H9 (cell line): ENCODE results near the gene FAF1. TPM values are rescaled to one million over a fixed set of nuclear protein-coding genes. Genes with fewer than 3 reads are reported as not detected.
"Not testable (repeated sequence)": the region's sequence is repeated elsewhere in the genome, so short reads cannot be mapped to it uniquely, and the experiment has no call there.

Experiments used
- DNase-seq: peaks from one replicate; pipeline ENCODE4 v3.0.0-alpha.2; 2017
- H2AFZ ChIP-seq: one replicate; pipeline ENCODE4 v1.6.1; 2013; ENCODE audit warnings: mild to moderate bottlenecking, low read length, control low read depth, moderate library complexity
- H2AK5ac ChIP-seq: 2 replicates; pipeline ENCODE4 v1.6.1; 2013; ENCODE audit warnings: low read length, control low read depth, mixed read lengths; ENCODE audit not compliant: insufficient read length
- H2BK120ac ChIP-seq: one replicate; pipeline ENCODE4 v1.6.1; 2013; ENCODE audit warnings: low read depth, mild to moderate bottlenecking, low read length, control low read depth, inconsistent platforms; ENCODE audit not compliant: poor library complexity, severe bottlenecking
- H2BK12ac ChIP-seq: 2 replicates; pipeline ENCODE4 v1.6.1; 2013; ENCODE audit warnings: low read length, control low read depth, mixed read lengths, low read depth; ENCODE audit not compliant: insufficient read length
- H2BK15ac ChIP-seq: 2 replicates; pipeline ENCODE4 v1.6.1; 2013; ENCODE audit warnings: low read depth, low read length, control low read depth
- H2BK20ac ChIP-seq: one replicate; pipeline ENCODE4 v1.6.1; 2013; ENCODE audit warnings: low read depth, mild to moderate bottlenecking, low read length, control low read depth, inconsistent platforms; ENCODE audit not compliant: poor library complexity, severe bottlenecking
- H2BK5ac ChIP-seq: 2 replicates; pipeline ENCODE4 v1.6.1; 2013; ENCODE audit warnings: low read length, control low read depth, mixed read lengths; ENCODE audit not compliant: insufficient read length
- H3K14ac ChIP-seq: 2 replicates; pipeline ENCODE4 v1.6.1; 2013; ENCODE audit warnings: low read length, control low read depth; ENCODE audit not compliant: insufficient read depth
- H3K18ac ChIP-seq: 2 replicates; pipeline ENCODE4 v1.6.1; 2013; ENCODE audit warnings: low read depth, mild to moderate bottlenecking, mixed read lengths, low read length, control low read depth; ENCODE audit not compliant: insufficient read length
- H3K23ac ChIP-seq: 2 replicates; pipeline ENCODE4 v1.6.1; 2013; ENCODE audit warnings: low read length, control low read depth, mixed read lengths, low read depth; ENCODE audit not compliant: insufficient read length
- H3K23me2 ChIP-seq: 2 replicates; pipeline ENCODE4 v1.6.1; 2013; ENCODE audit warnings: low read depth, mild to moderate bottlenecking, mixed read lengths, low read length, control low read depth; ENCODE audit not compliant: insufficient read length, poor library complexity, severe bottlenecking
- H3K27ac ChIP-seq: 2 replicates; pipeline ENCODE4 v1.5.1; 2013; ENCODE audit warnings: low read length, control low read depth, mixed read lengths, low read depth; ENCODE audit not compliant: insufficient read length
- H3K27me3 ChIP-seq: 2 replicates; pipeline ENCODE4 v1.6.1; 2013; ENCODE audit warnings: low read length, control low read depth, inconsistent platforms; ENCODE audit not compliant: insufficient read depth
- H3K4ac ChIP-seq: 2 replicates; pipeline ENCODE4 v1.6.1; 2013; ENCODE audit warnings: low read depth, mild to moderate bottlenecking, control low read depth, inconsistent platforms, low read length, moderate library complexity
- H3K4me1 ChIP-seq: 2 replicates; pipeline ENCODE4 v1.6.1; 2013; ENCODE audit warnings: low read length, control low read depth, inconsistent platforms; ENCODE audit not compliant: insufficient read depth
- H3K4me2 ChIP-seq: 2 replicates; pipeline ENCODE4 v1.6.1; 2013; ENCODE audit warnings: low read length, control low read depth, mixed read lengths; ENCODE audit not compliant: insufficient read length, insufficient read depth
- H3K56ac ChIP-seq: 2 replicates; pipeline ENCODE4 v1.6.1; 2013; ENCODE audit warnings: low read depth, mild to moderate bottlenecking, mixed read lengths, low read length, control low read depth; ENCODE audit not compliant: insufficient read length
- H3K79me1 ChIP-seq: 2 replicates; pipeline ENCODE4 v1.6.1; 2013; ENCODE audit warnings: low read depth, mild to moderate bottlenecking, moderate library complexity, low read length, control low read depth, inconsistent platforms; ENCODE audit not compliant: insufficient read depth, poor library complexity, severe bottlenecking
- H3K79me2 ChIP-seq: 2 replicates; pipeline ENCODE4 v1.6.1; 2013; ENCODE audit warnings: low read length, control low read depth, inconsistent platforms; ENCODE audit not compliant: insufficient read depth
- H3K9ac ChIP-seq: 2 replicates; pipeline ENCODE4 v1.6.1; 2013; ENCODE audit warnings: low read length, control low read depth, mixed read lengths; ENCODE audit not compliant: insufficient read length; ENCODE audit errors: extremely low read depth
- H3K9me3 ChIP-seq: one replicate; pipeline ENCODE4 v1.6.1; 2013; ENCODE audit warnings: low read depth, low read length, inconsistent platforms; ENCODE audit not compliant: control insufficient read depth
- H3T11ph ChIP-seq: one replicate; pipeline ENCODE4 v1.6.1; 2013; ENCODE audit warnings: mild to moderate bottlenecking, low read length, control low read depth, inconsistent platforms
- H4K20me1 ChIP-seq: one replicate; pipeline ENCODE4 v1.6.1; 2013; ENCODE audit not compliant: control insufficient read depth, insufficient read length, insufficient read depth
- H4K5ac ChIP-seq: 2 replicates; pipeline ENCODE4 v1.6.1; 2013; ENCODE audit warnings: low read depth, mild to moderate bottlenecking, mixed read lengths, low read length, control low read depth; ENCODE audit not compliant: insufficient read length
- H4K8ac ChIP-seq: replicated peaks from 2 replicates; pipeline ENCODE4 v1.6.1; 2013; ENCODE audit warnings: low read length, control low read depth, mixed read lengths, low read depth; ENCODE audit not compliant: insufficient read length
- H4K91ac ChIP-seq: 2 replicates; pipeline ENCODE4 v1.6.1; 2013; ENCODE audit warnings: low read depth, mild to moderate bottlenecking, moderate library complexity, mixed read lengths, low read length, control low read depth; ENCODE audit not compliant: insufficient read length
- H3K27ac Mint-ChIP-seq, 3 experiments: 2 replicates in 2 of 3; 3 replicates in 1 of 3; pipeline ENCODE4 v1.8.0; 2020 to 2021; ENCODE audit warnings: mixed read lengths in 3 of 3, mild to moderate bottlenecking in 1 of 3, moderate library complexity in 1 of 3
- H3K27me3 Mint-ChIP-seq: 2 replicates; pipeline ENCODE4 v1.8.0; 2021; ENCODE audit warnings: low read depth, mild to moderate bottlenecking, moderate library complexity, mixed read lengths
- H3K36me3 Mint-ChIP-seq, 3 experiments: 2 replicates in 2 of 3; 3 replicates in 1 of 3; pipeline ENCODE4 v1.8.0; 2020 to 2021; ENCODE audit warnings: low read depth in 3 of 3, mixed read lengths in 3 of 3; ENCODE audit not compliant: insufficient read depth in 1 of 3
- H3K4me1 Mint-ChIP-seq, 2 experiments: 2 replicates each; pipeline ENCODE4 v1.8.0; 2020; ENCODE audit warnings: mixed read lengths in 2 of 2
- H3K4me3 Mint-ChIP-seq, 2 experiments: 2 replicates in 1 of 2; 3 replicates in 1 of 2; pipeline ENCODE4 v1.8.0; 2020 to 2021; ENCODE audit warnings: mild to moderate bottlenecking in 2 of 2, mixed read lengths in 2 of 2, moderate library complexity in 1 of 2
- H3K9me3 Mint-ChIP-seq, 2 experiments: 2 replicates in 1 of 2; 3 replicates in 1 of 2; pipeline ENCODE4 v1.8.0; 2020; ENCODE audit warnings: mild to moderate bottlenecking in 2 of 2, mixed read lengths in 2 of 2, moderate library complexity in 1 of 2
- CTCF ChIP-seq: fragments of 200-600 bp; sonication (generic); conservative IDR thresholded peaks from 3 replicates; pipeline ENCODE4 v1.8.0; 2021; ENCODE audit warnings: antibody characterized with exemption, mild to moderate bottlenecking
- WGBS: extraction: QIAGEN DNeasy Blood & Tissue Kit; methylation state at CpG from one replicate; pipeline ENCODE4 v1.1.7; 2013; ENCODE audit warnings: missing lambda C conversion rate, low lambda C conversion rate, mixed read lengths; ENCODE audit not compliant: insufficient read length; ENCODE audit errors: extremely low coverage; 5-methylcytosine and 5-hydroxymethylcytosine counted together
- total RNA-seq: library from RNA; stranded (reverse); gene quantifications from 2 replicates; pipeline ENCODE4 v1.2.1, GENCODE V29; 2021

Gene FAF1
- total RNA-seq, 1 experiment from 2014 or later, result 60.8 TPM

GRCh38 chr1:50955116-50955515, 5.0 kb downstream of the FAF1 start:
- TF ChIP-seq CTCF, result no peak
- Histone ChIP-seq H3K9me3 (no peaks in the 10 kb centered on the region), H3K4me2 (no peak overlapping the region), H3K27ac (no peak overlapping the region), H3K4ac (no peak overlapping the region), H2BK12ac (no peak overlapping the region), H3K18ac (no peak overlapping the region), H2AFZ (no peak overlapping the region), H4K20me1 (no peaks in the 10 kb centered on the region), H2BK15ac (no peak overlapping the region), H2AK5ac (no peak overlapping the region), H3K27me3 (no peaks in the 10 kb centered on the region), H3T11ph (no peak overlapping the region), H3K79me2 (peaks cover 10% of the 10 kb centered on the region; the same call in 1 of the 2 replicates), H4K5ac (no peak overlapping the region), H4K8ac (no peak overlapping the region), H3K56ac (no peak overlapping the region), H3K4me1 (no peaks in the 10 kb centered on the region), H2BK5ac (no peak overlapping the region), H3K9ac (no peak overlapping the region), H3K14ac (no peak overlapping the region), H2BK20ac (no peak overlapping the region), H4K91ac (no peak overlapping the region), H3K23ac (no peak overlapping the region), H3K23me2 (peaks cover 6% of the 10 kb centered on the region), H2BK120ac (no peak overlapping the region), H3K79me1 (peaks cover 10% of the 10 kb centered on the region)
- peaks cover 5 to 7% of the 10 kb centered on the region in 2 experiments; a peak in 4 of 5 replicates for H3K9me3 Mint-ChIP-seq
- H3K27ac Mint-ChIP-seq, result no peak overlapping the region
- no peak for DNase-seq
- WGBS, result no CpG with 5 or more reads among the region's 1 CpG
- H3K4me1 Mint-ChIP-seq, result peaks cover 9 to 10% of the 10 kb centered on the region in 2 experiments; a peak in 3 of 4 replicates
- H3K36me3 Mint-ChIP-seq, result peaks cover 5 to 16% (median 13%) of the 10 kb centered on the region in 3 experiments; a peak in 6 of 7 replicates
- H3K27me3 Mint-ChIP-seq, result peaks cover under 1% of the 10 kb centered on the region; the same call in 1 of the 2 replicates
- no peak overlapping the region for H3K4me3 Mint-ChIP-seq

- not testable (repeated sequence) for H3K4me3 Mint-ChIP-seq, H3K9me3 Mint-ChIP-seq
Measured at GRCh38 chr1:50952566-50952965, 7.5 kb downstream of the FAF1 start.

More at GRCh38 chr1:50952566-50952965, 7.5 kb downstream of the FAF1 start:
- not testable (repeated sequence) for H3K79me2 ChIP-seq, H4K5ac ChIP-seq, H3K4me2 ChIP-seq, H3K9me3 ChIP-seq, H3K4me1 Mint-ChIP-seq, H3K79me1 ChIP-seq, H2BK120ac ChIP-seq, H3K27ac ChIP-seq, H3K27ac Mint-ChIP-seq, H3K18ac ChIP-seq, H3K23me2 ChIP-seq, H2BK5ac ChIP-seq, H3K4ac ChIP-seq, H3K4me1 ChIP-seq, H2BK15ac ChIP-seq, H2BK12ac ChIP-seq, H2BK20ac ChIP-seq, H3T11ph ChIP-seq, H3K9ac ChIP-seq, DNase-seq, H4K91ac ChIP-seq, H2AFZ ChIP-seq, H3K27me3 Mint-ChIP-seq, H3K27me3 ChIP-seq, H3K14ac ChIP-seq, H4K8ac ChIP-seq, H3K23ac ChIP-seq, H2AK5ac ChIP-seq, H3K56ac ChIP-seq, H4K20me1 ChIP-seq
- no CpG with 5 or more reads among the region's 31 CpGs for WGBS
- peaks cover 5 to 16% (median 13%) of the 10 kb centered on the region in 3 experiments; a peak in 6 of 7 replicates for H3K36me3 Mint-ChIP-seq
